IPS-18c (cell line): ENCODE measurements around the gene RAP1GDS1.
"Not testable (repeated sequence)": the region's sequence is repeated elsewhere in the genome, so short reads cannot be mapped to it uniquely, and the experiment has no call there.

ENCODE experiments used
- H3K4me3 ChIP-seq: 2 replicates; pipeline ENCODE4 v1.7.0; 2013; ENCODE audit warnings: low read depth, mild to moderate bottlenecking, low read length, moderate library complexity; ENCODE audit not compliant: insufficient read depth
- H3K9me3 ChIP-seq: one replicate; pipeline ENCODE4 v1.6.1; 2013; ENCODE audit warnings: mild to moderate bottlenecking, low read length, moderate library complexity; ENCODE audit not compliant: control insufficient read depth, insufficient read depth

RAP1GDS1 gene

GRCh38 chr4:98283219-98284189 lies 22.3 kb downstream of the RAP1GDS1 start:
- no peaks in the 10 kb centered on the region for H3K9me3 ChIP-seq
- H3K4me3 ChIP-seq = no peak overlapping the region

- Histone ChIP-seq H3K9me3 (no peaks in the 10 kb centered on the region), H3K4me3 (no peak overlapping the region)
Measured at GRCh38 chr4:98284640-98285046, 23.5 kb downstream of the RAP1GDS1 start.

GRCh38 chr4:98285676-98286075 lies 24.5 kb downstream of the RAP1GDS1 start:
- no peak overlapping the region for H3K4me3 ChIP-seq
- H3K9me3 ChIP-seq = no peaks in the 10 kb centered on the region

- Histone ChIP-seq H3K9me3 (no peaks in the 10 kb centered on the region), H3K4me3 (no peak overlapping the region)
Measured at GRCh38 chr4:98287328-98287727, 26.1 kb downstream of the RAP1GDS1 start.

GRCh38 chr4:98288671-98289070 lies 27.5 kb downstream of the RAP1GDS1 start:
- not testable (repeated sequence) for H3K4me3 ChIP-seq, H3K9me3 ChIP-seq

- H3K9me3 ChIP-seq = no peaks in the 10 kb centered on the region
- H3K4me3 ChIP-seq = no peak overlapping the region
Measured at GRCh38 chr4:98289375-98289774, 28.2 kb downstream of the RAP1GDS1 start.

DNA sequence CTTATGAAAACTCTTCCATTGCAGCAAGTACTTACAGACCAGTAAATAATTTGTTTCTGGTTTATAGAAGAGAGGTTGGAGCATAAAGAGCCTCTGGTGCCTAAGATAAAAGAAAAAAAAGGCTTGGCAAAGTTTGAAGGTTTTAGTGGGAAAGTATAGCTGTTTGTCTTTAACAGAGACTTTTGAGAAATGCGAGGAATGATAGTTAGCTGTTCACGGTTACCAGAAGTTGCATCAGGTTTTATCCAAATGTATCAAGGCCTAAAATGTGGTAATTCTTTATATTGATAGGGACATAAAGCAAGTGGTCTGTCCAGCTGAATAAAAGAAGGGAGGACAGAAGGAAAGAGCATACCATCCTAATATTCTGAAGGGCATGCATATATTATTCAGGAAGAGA lies 29.3 kb downstream of the RAP1GDS1 start:
- no peaks in the 10 kb centered on the region for H3K9me3 ChIP-seq
- H3K4me3 ChIP-seq = no peak overlapping the region

DNA sequence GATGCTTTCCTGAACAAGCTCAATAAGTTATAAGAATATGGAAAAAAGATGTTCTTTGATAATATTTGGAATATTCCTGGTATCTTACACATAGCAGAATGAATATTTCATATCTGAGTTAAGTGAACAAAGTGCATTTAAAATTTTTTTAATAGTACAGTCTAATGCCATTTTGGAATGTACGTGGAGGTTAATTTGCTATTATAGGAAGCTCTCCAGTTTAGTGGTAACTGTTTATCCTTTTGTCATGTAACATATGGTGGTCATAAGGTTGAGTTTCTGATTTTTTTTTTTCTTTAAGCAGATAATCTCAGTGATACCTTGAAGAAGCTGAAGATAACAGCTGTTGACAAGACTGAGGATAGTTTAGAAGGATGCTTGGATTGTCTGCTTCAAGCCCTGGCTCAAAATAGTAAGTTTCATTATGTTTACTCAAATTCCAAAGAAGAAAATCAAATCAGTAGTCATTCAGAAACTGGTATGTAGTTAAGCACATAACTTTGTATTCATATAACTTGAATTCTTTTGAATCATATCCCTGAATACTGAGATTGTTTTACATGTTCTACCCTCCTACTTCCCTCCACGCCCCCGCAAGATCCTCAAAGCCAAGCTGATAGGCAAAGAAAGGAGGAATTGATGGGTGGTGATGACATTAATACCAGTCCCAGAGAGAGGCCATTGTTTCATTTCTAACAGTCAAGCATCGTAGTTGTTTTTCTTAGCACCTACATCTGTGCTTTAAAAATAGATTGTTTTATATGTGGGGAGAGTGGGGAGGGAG lies 32.1 kb downstream of the RAP1GDS1 start:
- Histone ChIP-seq H3K9me3 (no peaks in the 10 kb centered on the region), H3K4me3 (no peak overlapping the region)

GRCh38 chr4:98298022-98298421 lies 36.8 kb downstream of the RAP1GDS1 start:
- Histone ChIP-seq H3K9me3 (no peaks in the 10 kb centered on the region), H3K4me3 (no peak overlapping the region)

- no peak overlapping the region for H3K4me3 ChIP-seq
- H3K9me3 ChIP-seq = no peaks in the 10 kb centered on the region
Measured at GRCh38 chr4:98300706-98301105, 39.5 kb downstream of the RAP1GDS1 start.

DNA sequence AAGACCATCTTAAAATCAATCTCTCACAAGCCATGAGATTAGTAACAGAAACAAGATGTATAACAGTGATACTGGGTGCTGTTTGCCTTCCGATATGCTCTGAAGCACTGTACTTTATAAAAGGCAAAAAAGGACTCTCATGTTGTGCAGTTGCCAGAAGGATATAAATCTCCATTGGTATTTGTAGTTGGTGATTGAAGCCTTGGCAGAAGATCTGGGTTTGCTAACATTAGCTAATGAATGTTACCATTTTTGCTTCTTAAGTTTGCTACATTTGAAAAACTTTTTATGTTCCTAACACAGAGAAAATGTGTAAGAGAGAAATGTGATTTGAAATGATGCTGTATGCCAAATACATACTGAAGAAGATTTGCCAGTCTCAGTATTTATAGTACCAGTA lies 44.4 kb downstream of the RAP1GDS1 start:
- Histone ChIP-seq H3K9me3 (no peaks in the 10 kb centered on the region), H3K4me3 (no peak overlapping the region)

- H3K4me3 ChIP-seq = no peak overlapping the region
- no peaks in the 10 kb centered on the region for H3K9me3 ChIP-seq
Measured at GRCh38 chr4:98310867-98311266, 49.7 kb downstream of the RAP1GDS1 start.

DNA sequence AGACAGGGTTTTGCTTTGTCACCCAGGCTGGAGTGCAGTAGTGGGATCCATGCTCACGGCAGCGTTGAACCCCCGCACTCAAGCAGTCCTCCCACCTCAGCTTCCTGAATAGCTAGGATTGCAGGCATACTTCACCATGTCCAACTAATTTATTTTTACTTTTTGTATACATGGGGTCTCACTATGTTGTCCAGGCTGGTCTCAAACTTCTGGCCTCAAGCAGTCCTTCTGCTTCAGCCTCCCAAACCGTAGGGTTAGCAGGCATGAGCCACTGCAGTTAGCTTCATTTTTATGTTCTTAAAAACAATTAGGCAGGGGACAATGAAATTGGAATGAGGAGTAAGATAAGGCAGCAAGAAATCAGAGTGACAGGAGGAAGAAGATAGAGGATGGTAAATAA lies 50.5 kb downstream of the RAP1GDS1 start:
- no peak overlapping the region for H3K4me3 ChIP-seq
- no peaks in the 10 kb centered on the region for H3K9me3 ChIP-seq

DNA sequence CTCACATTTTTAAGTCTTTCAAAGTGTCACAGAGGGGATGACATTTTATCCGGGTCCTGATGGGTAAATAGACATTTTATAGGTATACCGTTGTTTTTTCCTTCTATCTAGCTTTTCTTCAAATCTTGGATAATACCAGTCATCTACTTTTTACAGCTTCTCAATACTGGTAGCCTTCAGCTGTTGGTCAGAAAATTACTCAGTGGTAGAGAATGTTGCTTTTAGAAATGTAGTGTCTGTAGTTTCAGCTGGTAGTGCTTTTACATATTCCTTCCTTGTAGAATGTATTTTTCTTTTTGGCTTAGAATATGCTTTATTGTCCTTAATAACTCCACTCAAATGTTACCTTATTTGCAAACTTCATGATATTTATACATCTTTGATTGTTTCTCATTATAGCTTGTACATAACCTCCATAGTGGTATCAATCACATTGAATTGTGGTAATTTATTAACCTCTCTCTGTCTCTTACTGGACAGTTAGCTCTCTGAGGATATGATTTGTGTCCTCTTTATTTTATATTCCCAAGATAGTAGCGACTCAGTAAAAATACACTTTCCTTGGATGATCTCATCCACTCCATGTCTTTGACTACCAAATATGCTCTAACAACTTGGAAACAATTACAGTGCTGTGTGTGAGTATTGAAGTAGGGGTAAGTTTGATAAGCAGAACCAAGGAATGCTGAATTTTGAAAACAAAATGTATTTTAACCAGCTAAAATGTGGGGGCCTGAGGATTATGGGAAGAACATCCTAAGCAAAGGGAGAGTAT lies 53.8 kb downstream of the RAP1GDS1 start:
- no peaks in the 10 kb centered on the region for H3K9me3 ChIP-seq
- H3K4me3 ChIP-seq = no peak overlapping the region

DNA sequence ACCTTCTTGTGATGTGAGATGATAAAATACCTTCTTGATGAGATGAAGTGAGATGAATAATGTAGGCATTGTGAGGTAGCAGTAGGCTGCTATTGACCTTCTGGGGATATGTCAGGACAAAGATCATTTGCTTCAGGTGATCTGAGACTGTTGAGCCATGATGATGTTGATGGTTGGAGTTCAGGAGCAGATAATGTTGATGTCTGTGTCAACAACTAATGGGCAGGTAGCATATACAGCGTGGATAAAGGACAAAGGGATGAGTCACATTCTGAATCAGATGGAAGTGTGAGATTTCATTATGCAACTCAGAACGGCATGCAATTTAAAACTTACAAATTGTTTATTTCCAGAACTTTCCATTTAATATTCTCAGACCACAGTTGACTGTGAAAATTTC lies 57.3 kb downstream of the RAP1GDS1 start:
- no peaks in the 10 kb centered on the region for H3K9me3 ChIP-seq
- H3K4me3 ChIP-seq = no peak overlapping the region

GRCh38 chr4:98319021-98319420 lies 57.8 kb downstream of the RAP1GDS1 start:
- H3K4me3 ChIP-seq = no peak overlapping the region
- no peaks in the 10 kb centered on the region for H3K9me3 ChIP-seq

GRCh38 chr4:98326168-98326567 lies 65.0 kb downstream of the RAP1GDS1 start:
- H3K4me3 ChIP-seq = no peak overlapping the region
- H3K9me3 ChIP-seq = peaks cover 10% of the 10 kb centered on the region
